ENCODE measurements around the gene BRICD5.
A peak's percentile ranks its signal among the peaks of the same experiment; 100 is the strongest.

The BRICD5 gene

DNA sequence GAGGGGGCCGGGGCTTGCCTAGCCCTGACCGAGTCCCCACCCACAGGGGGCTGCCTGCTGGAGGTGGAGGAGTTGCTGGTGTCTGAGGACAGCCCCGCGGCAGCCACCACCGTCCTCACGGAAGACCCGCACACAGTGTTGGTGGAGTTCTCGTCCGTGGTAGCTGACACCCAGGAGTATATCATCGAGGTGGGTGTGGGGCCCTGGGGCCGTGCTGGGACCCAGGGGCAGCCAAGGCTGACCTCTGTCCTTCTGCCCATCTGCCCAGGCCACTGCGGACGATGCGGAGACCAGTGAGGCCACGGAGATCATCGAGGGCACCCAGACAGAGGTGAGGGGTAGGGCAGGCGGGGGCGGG lies 24.1 kb upstream of the BRICD5 start:
- TF ChIP-seq, protein P1, sequence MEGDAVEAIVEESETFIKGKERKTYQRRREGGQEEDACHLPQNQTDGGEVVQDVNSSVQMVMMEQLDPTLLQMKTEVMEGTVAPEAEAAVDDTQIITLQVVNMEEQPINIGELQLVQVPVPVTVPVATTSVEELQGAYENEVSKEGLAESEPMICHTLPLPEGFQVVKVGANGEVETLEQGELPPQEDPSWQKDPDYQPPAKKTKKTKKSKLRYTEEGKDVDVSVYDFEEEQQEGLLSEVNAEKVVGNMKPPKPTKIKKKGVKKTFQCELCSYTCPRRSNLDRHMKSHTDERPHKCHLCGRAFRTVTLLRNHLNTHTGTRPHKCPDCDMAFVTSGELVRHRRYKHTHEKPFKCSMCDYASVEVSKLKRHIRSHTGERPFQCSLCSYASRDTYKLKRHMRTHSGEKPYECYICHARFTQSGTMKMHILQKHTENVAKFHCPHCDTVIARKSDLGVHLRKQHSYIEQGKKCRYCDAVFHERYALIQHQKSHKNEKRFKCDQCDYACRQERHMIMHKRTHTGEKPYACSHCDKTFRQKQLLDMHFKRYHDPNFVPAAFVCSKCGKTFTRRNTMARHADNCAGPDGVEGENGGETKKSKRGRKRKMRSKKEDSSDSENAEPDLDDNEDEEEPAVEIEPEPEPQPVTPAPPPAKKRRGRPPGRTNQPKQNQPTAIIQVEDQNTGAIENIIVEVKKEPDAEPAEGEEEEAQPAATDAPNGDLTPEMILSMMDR (conservative IDR thresholded peaks at IDR 0.05; ENCODE audit: low read depth): no peak
- no peak overlapping the region for H3K27ac ChIP-seq
- POLR2A ChIA-PET (ENCODE audit: low non-redundant PET): no interaction called here
- no peak for DNase-seq (ENCODE audit: low spot score)
- CTCF ChIA-PET: interaction anchor here (0.6 kb wide), 2 partner anchors 47 to 52 kb away, joined by 3 to 4 read pairs; no protein-coding TSS in a partner anchor

DNA sequence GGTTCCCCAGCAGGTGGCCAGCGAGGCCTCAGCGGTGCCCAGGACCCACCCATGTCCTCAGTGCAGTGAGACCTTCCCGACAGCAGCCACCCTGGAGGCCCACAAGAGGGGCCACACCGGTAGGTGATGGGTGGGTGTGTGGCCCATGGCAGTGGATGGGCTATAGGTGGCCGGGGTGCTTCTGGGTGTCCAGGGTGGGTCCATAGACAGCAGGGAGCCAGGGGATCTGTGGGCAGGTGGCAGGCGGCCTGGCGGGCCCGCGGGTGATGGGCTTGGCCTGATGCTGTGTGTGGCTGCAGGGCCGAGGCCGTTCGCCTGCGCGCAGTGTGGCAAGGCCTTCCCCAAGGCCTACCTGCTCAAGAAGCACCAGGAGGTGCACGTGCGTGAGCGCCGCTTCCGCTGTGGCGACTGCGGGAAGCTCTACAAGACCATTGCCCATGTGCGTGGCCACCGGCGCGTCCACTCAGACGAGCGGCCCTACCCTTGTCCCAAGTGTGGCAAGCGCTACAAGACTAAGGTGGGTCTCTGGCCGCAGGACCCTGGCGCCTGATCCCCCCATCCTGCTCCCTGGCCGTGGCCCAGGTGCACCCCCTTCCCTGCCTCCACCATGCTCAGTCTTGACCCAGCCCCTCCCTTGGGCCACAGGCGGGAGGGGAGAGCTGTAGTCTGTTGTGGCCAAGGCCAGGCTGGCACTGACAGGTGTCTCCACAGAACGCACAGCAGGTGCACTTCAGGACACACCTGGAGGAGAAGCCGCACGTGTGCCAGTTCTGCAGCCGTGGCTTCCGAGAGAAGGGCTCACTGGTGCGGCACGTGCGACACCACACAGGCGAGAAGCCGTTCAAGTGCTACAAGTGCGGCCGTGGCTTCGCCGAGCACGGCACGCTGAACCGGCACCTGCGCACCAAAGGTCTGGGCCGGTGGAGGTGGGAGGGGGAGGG lies 23.5 kb upstream of the BRICD5 start:
- POLR2A ChIA-PET (ENCODE audit: low non-redundant PET): no interaction called here
- TF ChIP-seq, protein P1 (conservative IDR thresholded peaks at IDR 0.05; ENCODE audit: low read depth): no peak
- DNase-seq (ENCODE audit: low spot score): no peak
- CTCF ChIA-PET: interaction anchor here (0.5 to 0.6 kb wide), 3 partner anchors 20 to 52 kb away, joined by 3 to 4 read pairs (median 4); no protein-coding TSS in a partner anchor
- H3K27ac ChIP-seq: peak overlapping the region; percentile 93; the same call in 1 of the 2 replicates

DNA sequence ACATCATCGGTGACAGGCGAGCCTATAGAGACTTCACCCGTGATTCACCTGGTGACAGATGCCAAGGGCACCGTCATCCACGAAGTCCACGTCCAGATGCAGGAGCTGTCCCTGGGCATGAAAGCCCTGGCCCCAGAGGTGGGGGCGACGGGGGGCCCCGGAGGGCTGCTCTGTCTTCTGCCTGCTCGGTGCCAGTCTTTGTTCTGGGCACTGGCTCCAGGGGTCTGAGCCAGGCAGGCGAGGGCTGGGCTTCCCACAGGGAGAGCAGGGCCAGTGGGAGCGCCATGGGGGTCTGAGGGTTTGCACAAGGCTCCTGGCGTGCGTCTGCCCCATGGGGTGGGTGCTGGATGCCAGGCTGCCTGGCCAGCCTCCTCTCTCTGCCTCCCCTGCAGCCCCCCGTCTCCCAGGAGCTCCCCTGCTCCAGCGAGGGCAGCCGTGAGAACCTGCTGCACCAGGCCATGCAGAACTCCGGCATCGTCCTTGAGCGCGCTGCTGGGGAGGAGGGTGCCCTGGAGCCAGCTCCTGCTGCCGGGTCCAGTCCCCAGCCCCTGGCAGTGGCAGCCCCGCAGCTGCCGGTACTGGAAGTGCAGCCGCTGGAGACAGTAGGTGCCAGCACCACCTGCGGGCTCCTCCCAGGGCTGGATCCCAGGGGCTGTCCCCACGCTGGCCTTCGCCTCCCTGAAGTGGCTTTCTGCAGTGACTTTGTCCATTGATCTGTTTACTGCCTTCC lies 22.5 kb upstream of the BRICD5 start:
- POLR2A ChIA-PET (ENCODE audit: low non-redundant PET): no interaction called here
- CTCF ChIA-PET: interaction anchor here (0.6 to 1.4 kb wide), 2 partner anchors 9 to 38 kb away, joined by 3 read pairs; no protein-coding TSS in a partner anchor
- TF ChIP-seq, protein P1 (conservative IDR thresholded peaks at IDR 0.05; ENCODE audit: low read depth): no peak
- DNase-seq (ENCODE audit: low spot score): no peak
- peak overlapping the region; percentile 93 for H3K27ac ChIP-seq

DNA sequence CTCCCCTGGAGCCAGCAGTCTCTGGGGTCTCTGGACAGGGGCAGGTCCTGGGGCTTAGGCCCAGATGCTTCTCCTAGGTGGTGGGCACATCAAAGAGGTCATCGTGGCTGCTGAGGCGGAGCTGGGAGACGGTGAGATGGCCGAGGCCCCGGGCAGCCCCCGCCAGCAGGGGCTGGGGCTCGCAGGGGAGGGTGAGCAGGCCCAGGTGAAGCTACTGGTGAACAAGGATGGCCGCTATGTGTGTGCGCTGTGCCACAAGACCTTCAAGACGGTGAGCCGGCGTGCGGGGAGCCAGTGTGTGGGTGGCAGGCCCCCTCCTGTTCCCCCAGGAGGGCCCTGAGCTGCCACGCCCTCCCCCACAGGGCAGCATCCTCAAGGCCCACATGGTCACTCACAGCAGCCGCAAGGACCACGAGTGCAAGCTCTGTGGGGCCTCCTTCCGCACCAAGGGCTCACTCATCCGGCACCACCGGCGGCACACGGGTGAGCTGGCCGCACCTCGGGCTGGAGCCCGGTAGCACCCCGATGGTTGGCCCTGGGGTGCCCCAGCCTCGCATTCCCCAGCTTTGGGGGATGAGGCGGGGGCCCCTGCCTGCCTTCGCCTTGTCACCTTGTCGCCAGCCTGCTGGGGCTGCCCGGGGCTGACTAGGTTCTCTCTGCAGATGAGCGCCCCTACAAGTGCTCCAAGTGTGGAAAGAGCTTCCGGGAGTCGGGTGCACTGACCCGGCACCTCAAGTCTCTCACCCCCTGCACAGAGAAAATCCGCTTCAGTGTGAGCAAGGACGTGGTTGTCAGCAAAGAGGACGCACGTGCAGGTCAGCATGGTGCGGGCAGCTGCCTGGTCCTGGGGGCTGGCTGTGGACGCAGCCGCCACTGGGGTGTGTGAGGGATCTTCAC lies 21.7 kb upstream of the BRICD5 start:
- ChIA-PET POLR2A (ENCODE audit: low non-redundant PET) (no interaction called here), CTCF (interaction anchor here (0.6 to 1.4 kb wide), 2 partner anchors 8 to 37 kb away, joined by 3 read pairs; no protein-coding TSS in a partner anchor)
- H3K27ac ChIP-seq: peak overlapping the region; percentile 93
- TF ChIP-seq, protein P1 (conservative IDR thresholded peaks at IDR 0.05; ENCODE audit: low read depth): no peak
- DNase-seq (ENCODE audit: low spot score): no peak

DNA sequence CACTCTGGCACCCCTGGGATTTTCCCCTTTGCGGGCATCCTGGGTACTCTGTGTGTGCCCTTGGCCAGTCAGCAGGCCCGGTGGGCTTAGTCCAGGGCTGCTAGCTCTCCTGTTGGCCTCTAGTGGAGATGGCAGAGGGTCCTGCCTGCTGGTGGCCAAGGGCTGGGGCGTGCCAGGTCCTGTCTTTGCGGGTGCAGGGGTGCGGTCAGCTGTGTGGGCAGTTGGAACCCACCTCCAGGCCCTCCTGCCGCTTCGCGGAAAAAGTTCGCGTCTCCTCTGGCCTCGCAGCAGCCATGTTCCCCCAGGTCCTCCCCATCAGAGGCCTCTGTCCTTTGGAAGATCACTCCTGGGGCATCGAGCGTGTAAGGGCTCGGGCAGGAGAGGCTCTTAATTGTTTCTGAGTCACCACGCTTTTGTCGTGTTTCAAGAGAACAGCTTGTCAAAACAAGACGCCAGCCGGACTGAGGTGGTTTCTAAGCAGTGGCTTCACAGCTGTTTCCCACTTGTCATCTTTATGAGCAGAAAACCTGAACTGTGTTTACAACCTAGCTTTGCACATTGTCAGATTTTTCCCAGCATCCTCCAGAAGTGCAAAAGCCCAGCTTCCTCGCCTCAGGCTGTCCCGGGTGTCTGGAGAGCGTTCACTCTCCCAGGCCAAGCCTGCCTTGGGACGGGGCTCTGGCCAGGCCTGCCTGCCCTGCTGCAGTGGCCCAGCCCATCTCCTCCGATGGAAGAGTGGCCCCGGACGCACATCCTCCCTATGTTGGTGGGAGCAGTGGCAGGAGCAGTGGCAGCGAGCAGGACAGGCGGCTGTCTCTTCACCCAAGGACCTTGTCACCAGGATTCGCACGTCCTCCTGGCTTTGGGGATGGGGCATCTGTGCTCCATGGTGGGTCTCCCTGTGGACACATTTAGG lies 20.6 kb upstream of the BRICD5 start:
- peak; percentile 55 for DNase-seq (ENCODE audit: low spot score)
- CTCF ChIA-PET: interaction anchor here (1.1 to 2.0 kb wide), 3 partner anchors 20 to 37 kb away, joined by 3 to 6 read pairs (median 5); partner anchors contain the start of gene ECI1
- TF ChIP-seq, protein P1 (conservative IDR thresholded peaks at IDR 0.05; ENCODE audit: low read depth): no peak
- POLR2A ChIA-PET (ENCODE audit: low non-redundant PET): no interaction called here
- H3K27ac ChIP-seq: peak overlapping the region; percentile 93
